NCI-H748 (cell line): ENCODE results near the gene MRPL14.
"Not testable (repeated sequence)": the region's sequence is repeated elsewhere in the genome, so short reads cannot be mapped to it uniquely, and the experiment has no call there.

Source experiments
- DNase-seq: peaks from one replicate; lab custom pipeline; 2025; ENCODE audit not compliant: unreplicated experiment; lab: John Stamatoyannopoulos, UW

Gene MRPL14

GRCh38 chr6:44102527-44102926, 24.7 kb downstream of the MRPL14 start:
- DNase-seq: no peak

- no peak for DNase-seq
Observed at GRCh38 chr6:44101832-44102231, 25.4 kb downstream of the MRPL14 start.

GRCh38 chr6:44100088-44100550, 27.1 kb downstream of the MRPL14 start:
- no peak for DNase-seq

- DNase-seq: no peak
Observed at GRCh38 chr6:44099192-44099591, 28.1 kb downstream of the MRPL14 start.

GRCh38 chr6:44097782-44098317, 29.4 kb downstream of the MRPL14 start:
- no peak for DNase-seq

- peak; percentile 67 for DNase-seq
Observed at GRCh38 chr6:44096612-44097011, 30.6 kb downstream of the MRPL14 start.

GRCh38 chr6:44095243-44095623, 32.0 kb downstream of the MRPL14 start:
- not testable (repeated sequence) for DNase-seq

- no peak for DNase-seq
Observed at GRCh38 chr6:44094403-44095242, 32.6 kb downstream of the MRPL14 start.

- no peak for DNase-seq
Observed at GRCh38 chr6:44093750-44094402, 33.4 kb downstream of the MRPL14 start.

- DNase-seq: no peak
Observed at GRCh38 chr6:44093066-44093465, 34.2 kb downstream of the MRPL14 start.

- DNase-seq: no peak
Observed at GRCh38 chr6:44091981-44092884, 35.0 kb downstream of the MRPL14 start.

GRCh38 chr6:44091356-44091755, 35.9 kb downstream of the MRPL14 start:
- not testable (repeated sequence) for DNase-seq

GRCh38 chr6:44090465-44090864, 36.8 kb downstream of the MRPL14 start:
- DNase-seq: no peak

GRCh38 chr6:44088827-44089590, 38.2 kb downstream of the MRPL14 start:
- DNase-seq: no peak

- DNase-seq: no peak
Observed at GRCh38 chr6:44087623-44088022, 39.6 kb downstream of the MRPL14 start.

GRCh38 chr6:44086931-44087574, 40.2 kb downstream of the MRPL14 start:
- peak; percentile 36 for DNase-seq

- DNase-seq: no peak
Observed at GRCh38 chr6:44085219-44085618, 42.0 kb downstream of the MRPL14 start.

GRCh38 chr6:44084231-44085014, 42.8 kb downstream of the MRPL14 start:
- no peak for DNase-seq

GRCh38 chr6:44082872-44083321, 44.4 kb downstream of the MRPL14 start:
- DNase-seq: no peak
